Measurements from ENCODE around the gene NNT.
A peak's percentile ranks its signal among the peaks of the same experiment; 100 is the strongest.
"Not testable (repeated sequence)": the region's sequence is repeated elsewhere in the genome, so short reads cannot be mapped to it uniquely, and the experiment has no call there.

Gene NNT

GRCh38 chr5:43582082-43583005 is 20.6 kb upstream of the NNT start:
- no peak for DNase-seq (ENCODE audit: low read depth in 2 of 2)

- no peak for DNase-seq (ENCODE audit: low read depth in 2 of 2)
Observed at GRCh38 chr5:43583724-43584123, 19.3 kb upstream of the NNT start.

- no peak for DNase-seq (ENCODE audit: low read depth in 2 of 2)
Observed at GRCh38 chr5:43584166-43584699, 18.7 kb upstream of the NNT start.

GRCh38 chr5:43588842-43589241 is 14.1 kb upstream of the NNT start:
- DNase-seq (ENCODE audit: low read depth in 2 of 2), result no peak

GRCh38 chr5:43589310-43589709 is 13.7 kb upstream of the NNT start:
- DNase-seq (ENCODE audit: low read depth in 2 of 2), result no peak

GRCh38 chr5:43590700-43591099 is 12.3 kb upstream of the NNT start:
- no peak for DNase-seq (ENCODE audit: low read depth in 2 of 2)

- no peak for DNase-seq (ENCODE audit: low read depth in 2 of 2)
Observed at GRCh38 chr5:43592363-43592762, 10.6 kb upstream of the NNT start.

- not testable (repeated sequence) for DNase-seq (ENCODE audit: low read depth in 2 of 2)
Observed at GRCh38 chr5:43598927-43599326, 4.1 kb upstream of the NNT start.

- DNase-seq (ENCODE audit: low read depth in 2 of 2), result no peak
Observed at GRCh38 chr5:43601454-43602260, 1.3 kb upstream of the NNT start.

- DNase-seq (ENCODE audit: low read depth in 2 of 2), result peak; percentile 31 to 53
Observed at GRCh38 chr5:43603344-43604217, 601 bp downstream of the NNT start.

- no peak for DNase-seq (ENCODE audit: low read depth in 2 of 2)
Observed at GRCh38 chr5:43604699-43605098, 1.7 kb downstream of the NNT start.

- no peak for DNase-seq (ENCODE audit: low read depth in 2 of 2)
Observed at GRCh38 chr5:43606351-43606750, 3.4 kb downstream of the NNT start.

GRCh38 chr5:43608406-43608805 is 5.4 kb downstream of the NNT start:
- no peak for DNase-seq (ENCODE audit: low read depth in 2 of 2)

- DNase-seq (ENCODE audit: low read depth in 2 of 2), result no peak
Observed at GRCh38 chr5:43609752-43610151, 6.8 kb downstream of the NNT start.

GRCh38 chr5:43613370-43613769 is 10.4 kb downstream of the NNT start:
- no peak for DNase-seq (ENCODE audit: low read depth in 2 of 2)

GRCh38 chr5:43615445-43616184 is 12.6 kb downstream of the NNT start:
- no peak for DNase-seq (ENCODE audit: low read depth in 2 of 2)

- DNase-seq (ENCODE audit: low read depth in 2 of 2), result no peak
Observed at GRCh38 chr5:43616535-43616934, 13.6 kb downstream of the NNT start.

GRCh38 chr5:43619380-43619779 is 16.4 kb downstream of the NNT start:
- no peak for DNase-seq (ENCODE audit: low read depth in 2 of 2)

GRCh38 chr5:43619911-43620310 is 16.9 kb downstream of the NNT start:
- no peak for DNase-seq (ENCODE audit: low read depth in 2 of 2)

- no peak for DNase-seq (ENCODE audit: low read depth in 2 of 2)
Observed at GRCh38 chr5:43620944-43621505, 18.0 kb downstream of the NNT start.

- no peak for DNase-seq (ENCODE audit: low read depth in 2 of 2)
Observed at GRCh38 chr5:43622074-43622473, 19.1 kb downstream of the NNT start.

Measured in stimulated activated CD8-positive, alpha-beta memory T cell treated with anti-CD3 and anti-CD28 coated beads, Interleukin-7, amount 100 ng/mL, for 4 hours (primary cell).